Kasumi-1 (cell line): ENCODE results near the gene SNX5.

Source experiments
- DNase-seq, 2 experiments: peaks; one replicate each; lab custom pipeline; 2025; lab: John Stamatoyannopoulos, UW

Gene SNX5

DNA sequence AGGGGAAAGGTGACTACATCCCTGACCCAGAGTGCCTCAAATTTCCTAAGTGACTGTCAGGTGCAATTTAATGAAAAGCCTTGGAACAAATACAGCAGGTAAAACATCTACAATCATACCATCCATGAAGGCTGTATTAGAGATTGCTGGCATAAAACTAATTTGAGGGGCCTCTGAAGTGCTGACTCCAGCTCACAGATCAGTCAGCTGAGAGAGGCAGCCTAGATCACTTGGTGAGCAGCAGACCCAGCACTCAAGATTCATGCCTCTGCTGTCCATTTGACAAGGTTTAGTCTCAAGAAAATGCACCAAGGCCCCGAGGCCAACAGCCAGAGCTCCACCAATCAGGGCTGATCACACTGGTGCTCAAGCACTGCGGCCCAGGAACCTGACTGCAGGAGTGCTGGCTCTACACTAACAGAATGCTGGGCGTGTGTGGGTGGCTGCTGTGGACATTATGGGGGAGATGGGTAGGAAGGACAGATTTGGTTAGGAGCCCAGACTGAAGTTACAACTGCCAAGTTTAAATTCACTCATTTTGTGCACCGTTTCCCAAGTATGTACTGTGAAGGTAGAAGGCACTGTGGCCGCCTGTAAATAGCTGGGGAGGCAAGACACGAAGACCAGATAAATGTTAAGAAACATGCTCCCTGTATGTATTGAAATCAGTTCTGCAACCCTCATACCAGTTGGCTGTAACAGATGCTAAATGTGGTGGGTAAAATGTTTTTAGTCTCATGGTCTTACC is 28.2 kb downstream of the SNX5 start:
- DNase-seq, result no peak

DNA sequence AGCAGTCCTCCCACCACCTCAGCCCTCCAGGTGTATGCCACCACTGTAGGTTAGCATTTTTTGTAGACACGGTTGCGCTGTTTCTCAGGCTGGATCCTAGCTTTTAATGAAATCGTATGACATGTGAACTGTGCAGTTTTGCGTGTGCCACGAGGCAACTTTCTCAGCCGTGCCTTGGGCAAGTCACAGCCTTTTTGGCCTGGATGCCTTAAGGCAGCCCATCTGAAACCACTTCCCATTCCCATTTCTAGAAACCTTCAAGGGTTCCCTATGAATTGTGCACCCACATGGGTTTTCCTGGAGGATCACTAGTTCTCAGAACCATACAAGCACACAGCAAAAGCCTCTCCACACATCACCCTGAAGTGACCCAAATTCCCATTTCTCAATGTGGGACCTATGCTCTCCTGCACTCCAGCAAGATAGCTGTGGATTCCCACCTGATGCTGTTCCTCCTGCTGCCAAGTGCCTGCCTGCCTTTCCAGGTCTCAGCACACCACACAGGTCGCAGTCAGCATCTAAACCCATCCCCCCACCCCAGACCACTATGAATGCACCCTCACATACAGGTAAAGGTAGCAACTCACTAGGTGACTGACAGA is 28.9 kb downstream of the SNX5 start:
- DNase-seq, result no peak

DNA sequence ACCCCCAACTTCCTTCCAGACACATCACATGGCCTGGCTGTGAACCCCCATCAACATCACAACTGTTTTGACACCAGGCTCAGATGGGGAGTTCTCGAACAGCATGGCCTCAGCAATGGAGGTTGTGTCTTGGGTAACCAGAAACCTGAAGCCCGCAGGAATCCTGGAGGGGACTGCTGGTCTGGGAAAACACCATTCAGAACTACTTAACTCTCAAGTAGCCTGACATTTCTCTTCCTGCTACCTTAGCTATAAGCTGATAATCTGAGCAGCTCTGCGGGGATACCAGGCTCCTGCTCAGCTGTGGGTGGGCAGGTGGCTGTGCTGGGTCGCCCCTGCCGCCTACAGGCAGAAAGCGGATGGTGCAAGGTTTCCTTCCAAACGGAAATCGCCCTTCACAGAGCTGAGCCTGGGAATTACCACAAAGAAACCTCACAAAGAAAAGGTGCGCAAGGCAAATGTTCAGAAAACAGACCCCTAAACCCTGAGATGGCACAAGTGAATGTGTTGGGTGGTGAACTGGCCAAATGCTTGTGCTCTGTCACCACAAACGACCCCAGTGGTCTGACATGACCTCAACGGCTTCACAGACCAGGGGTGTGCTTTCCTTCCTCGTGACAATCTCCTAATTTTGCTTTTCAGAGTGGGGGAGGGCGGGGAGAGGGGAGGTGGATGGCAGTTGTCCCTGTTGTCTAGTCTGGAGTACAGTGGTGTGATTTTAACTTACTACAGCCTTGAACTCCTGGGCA is 29.5 kb downstream of the SNX5 start:
- DNase-seq, result peak; percentile 51

DNA sequence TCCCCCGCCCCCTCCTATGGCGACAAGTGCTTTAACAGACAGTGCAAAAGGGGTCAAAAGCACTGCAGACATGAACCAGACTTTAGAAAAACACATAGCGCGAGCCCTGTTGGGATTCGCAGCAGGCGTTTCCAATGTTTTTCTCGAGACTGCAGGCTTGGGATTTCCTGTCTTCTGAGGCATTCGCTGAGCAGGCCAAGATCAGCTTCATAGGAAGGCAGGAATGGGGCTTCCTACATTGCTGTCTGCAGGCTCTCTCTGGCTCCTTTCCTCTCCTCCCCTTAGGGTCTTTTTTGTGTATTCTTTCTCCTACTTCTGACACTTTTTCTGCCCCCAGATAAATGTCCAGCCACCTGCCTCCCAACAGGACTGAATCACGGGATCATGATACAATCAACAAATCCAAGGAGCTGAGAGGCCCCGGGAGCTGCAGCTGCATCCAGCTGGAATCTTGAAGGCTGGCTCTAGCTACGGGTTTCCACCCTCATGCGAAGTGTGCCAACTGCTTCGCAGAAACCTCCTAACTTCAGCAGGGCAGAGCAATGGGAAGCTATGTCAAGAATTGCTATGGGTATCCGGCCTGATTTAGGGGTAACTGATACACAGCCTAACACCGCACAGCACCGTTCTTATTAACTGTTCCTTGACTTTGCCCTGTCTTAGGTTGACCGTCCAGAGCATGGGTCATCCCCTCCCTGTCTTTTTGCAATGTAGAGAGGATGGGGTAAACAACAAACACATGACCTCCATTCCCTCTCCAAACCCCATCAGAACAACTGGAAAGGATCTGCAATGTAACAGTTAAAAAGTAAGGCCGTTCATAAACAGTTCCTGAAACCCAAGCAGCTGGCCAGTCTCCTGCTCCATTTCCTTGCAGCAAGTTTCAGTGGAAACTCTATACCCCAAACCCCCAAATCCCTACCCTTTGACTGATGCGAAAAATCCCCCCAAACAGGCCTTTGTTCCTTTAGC is 31.5 kb downstream of the SNX5 start:
- no peak for DNase-seq

DNA sequence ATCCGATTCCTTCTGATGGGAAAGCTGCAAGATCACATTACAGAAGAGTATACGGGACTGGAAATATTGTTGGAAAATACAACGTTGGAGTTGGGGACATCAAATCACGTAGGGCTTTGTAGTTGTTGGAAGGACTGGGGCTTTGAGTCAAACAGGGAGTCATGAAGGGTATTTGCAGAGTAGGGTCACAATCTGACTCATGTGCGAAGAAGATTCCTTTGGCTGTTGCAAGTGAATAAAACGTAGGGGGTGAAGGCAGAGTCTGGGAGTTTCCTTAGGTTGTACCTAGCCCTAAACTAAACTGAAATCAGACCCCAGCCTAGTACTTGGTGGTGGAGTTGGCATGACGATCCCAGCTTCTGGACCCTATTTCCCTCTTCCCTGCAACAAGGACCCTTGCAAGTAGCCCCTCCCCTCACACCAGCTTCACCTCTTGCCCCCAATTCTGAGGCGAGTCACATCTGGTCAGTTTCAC is 32.3 kb downstream of the SNX5 start:
- DNase-seq, result no peak

DNA sequence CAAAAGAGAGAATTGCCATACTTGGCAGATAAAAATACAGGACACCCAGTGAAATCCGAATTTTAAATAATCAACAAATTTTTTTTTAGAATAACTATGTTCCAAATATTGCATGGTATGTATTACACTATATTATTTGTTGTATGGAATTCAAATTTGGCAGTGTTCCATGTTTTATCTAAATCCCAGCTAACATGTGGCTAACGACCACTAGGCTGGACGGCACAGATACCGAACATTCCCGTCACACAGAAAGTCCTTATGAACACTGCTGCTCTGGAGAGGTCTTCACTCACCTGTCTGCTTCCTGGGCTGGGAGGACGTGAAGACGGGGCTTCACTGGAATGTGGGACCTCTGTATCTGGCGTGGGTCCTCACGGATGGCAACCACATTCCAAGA is 32.8 kb downstream of the SNX5 start:
- no peak for DNase-seq

DNA sequence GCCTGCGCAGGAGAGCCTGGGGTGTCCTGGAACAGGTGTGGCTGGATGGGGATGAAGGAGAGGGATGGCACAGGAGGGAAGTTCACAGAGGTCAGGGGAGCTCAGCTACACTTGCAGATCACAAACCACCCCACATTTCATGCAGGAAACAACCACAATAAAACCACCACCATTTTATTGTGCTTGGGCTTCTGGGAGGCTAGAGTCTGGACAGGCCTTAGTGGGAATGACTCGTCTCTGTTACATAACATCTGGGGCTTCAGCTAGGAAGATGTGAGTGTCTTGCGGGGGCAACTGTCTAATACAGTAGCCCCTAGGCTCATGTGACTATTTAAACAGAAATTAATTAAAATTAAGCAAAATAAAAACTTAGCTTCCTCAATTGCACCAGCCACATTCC is 33.4 kb downstream of the SNX5 start:
- no peak for DNase-seq

DNA sequence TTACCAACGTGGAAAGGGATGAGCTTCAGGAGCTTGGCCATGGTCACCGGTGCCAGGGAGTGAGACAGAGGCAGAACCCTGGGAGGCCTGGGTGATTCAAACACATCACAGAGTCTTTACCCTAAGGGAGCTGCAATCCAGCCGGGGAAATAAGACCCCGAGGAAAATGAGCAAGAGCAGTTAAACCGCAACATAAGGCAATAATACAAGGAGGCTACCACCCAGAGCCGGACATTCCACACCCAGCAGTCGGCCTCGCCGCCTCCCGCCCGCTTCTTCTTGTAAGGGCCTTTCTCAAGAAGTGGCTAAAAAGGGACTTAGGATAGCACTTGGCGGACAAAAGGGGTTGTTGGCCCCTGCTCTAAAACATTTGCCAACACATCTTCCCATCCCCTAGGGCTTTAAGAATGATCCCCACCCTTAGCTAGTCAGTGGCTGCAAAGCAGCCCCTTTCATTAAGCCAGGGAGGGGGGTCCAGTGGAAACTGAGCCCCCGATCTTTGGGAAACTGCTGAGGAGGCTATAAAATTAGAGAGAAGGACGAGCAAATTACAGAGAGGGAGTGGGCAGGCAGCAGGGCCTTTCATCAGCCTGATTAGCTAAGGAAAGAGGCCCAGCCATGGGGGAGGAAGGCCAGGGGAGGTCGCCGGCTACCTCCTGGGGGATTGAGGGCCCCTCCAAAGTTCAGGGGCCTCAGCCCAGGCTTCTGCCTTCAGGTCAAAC is 34.3 kb downstream of the SNX5 start:
- no peak for DNase-seq

DNA sequence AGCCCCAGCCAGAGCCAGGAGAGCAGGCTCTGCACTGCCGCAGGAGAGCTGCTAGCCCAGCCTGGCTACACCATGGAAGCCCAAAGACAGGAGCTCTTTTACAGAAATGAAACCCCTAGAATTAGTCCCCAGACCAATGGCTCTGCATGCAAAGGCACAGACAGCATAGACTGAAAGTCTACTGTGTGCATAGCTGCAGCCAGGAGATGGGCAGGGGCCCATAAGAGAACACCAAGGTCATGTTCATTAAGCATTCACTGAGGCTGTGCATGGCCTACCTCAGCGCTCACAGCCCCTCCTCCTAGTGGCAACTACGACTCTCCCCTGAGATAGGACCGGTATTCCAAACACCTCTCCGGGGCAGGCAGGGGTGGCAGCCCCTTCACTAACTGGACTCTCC is 34.9 kb downstream of the SNX5 start:
- DNase-seq, result no peak

DNA sequence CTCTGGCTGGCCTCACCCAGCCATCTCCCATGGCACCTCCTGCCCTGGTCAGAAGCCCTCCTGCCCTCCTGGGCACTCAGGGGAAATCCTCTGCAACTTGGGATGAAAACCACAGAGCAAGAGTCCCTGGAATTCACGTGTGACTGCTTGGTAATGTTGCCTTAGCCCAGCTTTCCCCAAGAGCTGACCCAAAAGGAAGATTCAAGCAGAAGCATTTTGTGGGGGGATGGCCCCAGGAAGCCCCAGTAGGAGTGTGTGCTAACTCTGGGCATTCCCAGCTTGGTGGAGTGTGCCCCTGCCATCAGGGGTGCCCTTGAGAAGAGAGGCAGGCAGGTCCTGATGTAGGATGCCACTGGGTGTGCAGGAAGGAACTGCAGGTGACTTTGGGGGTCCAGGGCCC is 35.5 kb downstream of the SNX5 start:
- no peak for DNase-seq

DNA sequence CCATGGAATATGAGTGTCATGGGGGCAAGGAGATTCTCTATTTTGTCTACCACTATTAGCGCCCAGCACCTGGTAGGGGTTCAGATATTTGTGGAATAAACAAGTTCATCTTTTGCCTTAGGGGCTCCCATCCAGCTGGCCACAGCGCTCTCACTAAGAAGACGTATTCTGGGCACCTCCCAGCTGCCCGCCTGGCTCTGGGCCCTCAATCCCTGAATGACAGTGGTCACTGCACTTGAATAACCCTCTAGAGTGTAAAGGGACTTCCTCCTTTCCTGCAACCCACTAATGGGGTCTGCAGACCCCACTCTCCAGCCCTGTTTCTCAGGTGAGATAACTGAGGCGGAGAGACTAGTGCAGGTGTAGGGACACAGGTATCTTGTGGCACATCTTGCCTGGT is 36.2 kb downstream of the SNX5 start:
- DNase-seq, result no peak

DNA sequence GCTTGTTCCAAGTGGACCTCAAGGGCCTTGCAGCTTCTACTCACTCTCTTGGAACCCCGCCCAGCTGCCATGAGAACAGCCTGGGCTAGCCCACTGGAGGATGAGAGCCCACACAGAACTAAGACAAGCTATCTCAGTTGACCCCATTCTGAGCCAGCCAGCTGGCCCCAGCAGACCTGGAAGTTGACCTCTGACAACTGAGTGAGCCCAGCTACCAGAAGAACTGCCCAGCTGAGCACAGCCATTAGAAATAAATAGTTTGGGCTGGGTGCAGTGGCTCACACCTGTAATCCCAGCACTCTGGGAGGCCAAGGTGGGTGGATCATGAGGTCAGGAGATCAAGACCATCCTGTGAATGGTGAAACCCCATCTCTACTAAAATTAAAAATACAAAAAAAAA is 37.1 kb downstream of the SNX5 start:
- no peak for DNase-seq

DNA sequence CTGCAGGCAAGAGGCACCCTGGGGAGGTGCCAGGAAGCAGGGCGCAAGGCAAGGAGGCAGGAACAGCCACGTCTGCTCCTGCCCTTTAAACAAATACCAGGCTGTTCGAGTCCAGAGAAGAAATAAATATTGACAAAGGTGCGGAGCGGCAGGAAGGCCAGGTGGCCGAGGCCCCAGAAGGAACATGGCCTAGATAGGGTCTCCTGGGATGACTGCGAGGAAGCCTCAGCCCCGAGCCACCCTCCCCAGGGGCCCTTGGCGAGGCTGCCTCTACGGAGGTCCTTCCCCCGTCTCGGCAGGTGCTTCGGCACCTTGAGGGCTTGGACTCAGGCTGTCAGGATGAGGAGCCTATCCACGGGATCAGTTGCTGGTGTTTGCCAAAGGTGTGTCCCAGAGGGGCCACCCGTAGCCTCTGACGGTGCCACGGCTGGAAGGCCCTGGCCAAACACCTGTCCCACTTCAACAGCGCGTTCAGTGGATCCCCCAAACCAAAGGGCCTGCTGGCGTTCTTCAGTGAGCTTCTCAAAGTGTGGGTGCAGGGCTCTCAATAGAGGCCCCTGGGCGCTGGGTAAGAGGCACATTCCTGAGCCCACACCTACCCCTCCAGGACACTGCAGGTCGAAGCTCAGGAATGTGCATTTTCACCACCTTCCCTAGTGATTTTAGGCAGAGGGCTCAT is 39.8 kb downstream of the SNX5 start:
- no peak for DNase-seq

DNA sequence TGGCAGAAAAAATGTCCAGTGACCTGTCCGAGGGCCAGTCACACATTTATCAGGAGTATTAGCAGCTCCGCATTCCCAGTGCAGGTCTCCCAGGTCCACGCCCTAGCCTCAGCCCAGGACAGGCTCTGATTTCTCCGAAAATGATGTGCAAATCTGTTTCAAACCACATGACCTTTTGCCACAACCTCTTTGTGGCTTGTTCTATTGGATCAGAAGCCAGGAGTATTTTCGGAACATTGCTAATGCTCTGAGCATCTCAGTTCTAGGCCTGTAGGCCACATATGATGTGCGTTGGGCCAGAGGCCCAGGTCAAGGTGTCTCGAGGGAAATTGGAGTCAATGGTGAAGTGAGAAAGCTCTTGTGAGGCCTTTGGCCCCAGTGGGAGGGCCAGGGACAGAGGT is 40.4 kb downstream of the SNX5 start:
- no peak for DNase-seq

DNA sequence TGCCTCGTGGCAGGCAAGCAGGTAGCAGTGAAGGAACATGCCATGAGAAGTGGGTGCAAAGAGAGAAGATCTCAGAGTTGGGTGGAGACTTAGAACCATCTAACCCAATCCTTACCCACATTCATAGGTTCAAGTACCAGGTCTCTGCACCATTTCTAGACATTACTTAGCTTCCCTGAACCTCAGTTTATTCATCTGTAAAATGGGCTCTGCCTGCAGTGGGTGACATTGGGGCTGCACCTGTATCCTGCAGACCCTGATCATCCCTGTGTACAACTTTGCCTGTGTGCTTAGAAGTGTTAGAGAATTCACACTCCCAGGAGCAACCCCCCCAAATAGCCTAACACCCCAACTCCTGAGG is 42.7 kb downstream of the SNX5 start:
- no peak for DNase-seq

DNA sequence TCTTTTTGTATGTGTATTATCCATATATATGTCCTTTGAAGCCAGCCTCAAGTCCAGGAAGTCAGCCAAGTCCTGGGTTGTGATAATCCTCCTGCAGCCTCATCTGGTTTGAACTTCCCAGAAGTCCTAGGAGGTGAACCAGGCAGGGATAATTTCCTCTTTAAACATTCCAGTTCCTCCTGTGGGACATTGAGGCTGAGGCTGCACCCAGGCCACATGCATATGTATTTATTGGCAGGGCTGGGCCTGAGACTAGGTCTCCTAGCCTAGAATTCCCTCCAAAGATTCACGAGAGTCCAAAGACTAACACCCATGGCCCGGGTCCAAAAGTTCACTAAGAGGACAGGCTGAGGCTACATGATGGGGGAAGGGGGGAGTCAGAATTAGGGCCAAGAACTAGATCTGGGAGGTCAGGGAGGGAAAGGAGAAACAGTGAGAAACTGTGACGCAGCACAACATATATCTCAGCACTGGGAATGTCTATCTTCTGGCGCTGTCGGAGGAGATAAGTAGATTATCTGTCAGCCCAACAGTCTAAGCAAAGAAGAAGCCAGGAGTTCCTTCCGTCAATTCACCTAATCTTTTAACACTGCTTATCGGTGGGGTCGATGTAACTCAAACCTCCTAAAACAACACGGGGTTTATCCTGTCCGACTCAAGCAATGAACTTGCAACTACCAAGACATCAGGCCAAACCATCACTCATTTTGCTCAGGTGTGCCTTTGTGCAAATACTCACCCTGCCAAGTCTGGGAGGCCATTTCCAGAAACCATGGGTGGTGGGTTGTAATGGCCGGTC is 43.3 kb downstream of the SNX5 start:
- DNase-seq, result no peak

DNA sequence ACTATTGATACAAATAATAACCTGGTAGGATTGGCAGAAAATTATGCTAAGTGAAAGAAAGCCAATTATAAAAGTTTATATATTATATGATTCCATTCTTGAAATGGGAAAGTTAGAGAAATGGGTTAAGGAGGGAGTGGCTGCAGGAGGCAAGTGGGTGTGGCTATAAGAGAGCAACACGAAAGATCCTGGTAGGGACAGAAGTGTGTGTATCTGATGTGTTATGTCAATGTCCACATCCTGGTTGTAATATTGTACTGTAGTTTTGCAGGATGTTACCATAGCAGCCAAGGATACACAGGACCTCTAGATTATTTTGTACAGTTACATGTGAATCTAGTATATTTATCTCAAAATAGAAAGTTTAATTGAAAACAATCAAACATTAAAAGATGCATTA is 46.8 kb downstream of the SNX5 start:
- DNase-seq, result no peak

DNA sequence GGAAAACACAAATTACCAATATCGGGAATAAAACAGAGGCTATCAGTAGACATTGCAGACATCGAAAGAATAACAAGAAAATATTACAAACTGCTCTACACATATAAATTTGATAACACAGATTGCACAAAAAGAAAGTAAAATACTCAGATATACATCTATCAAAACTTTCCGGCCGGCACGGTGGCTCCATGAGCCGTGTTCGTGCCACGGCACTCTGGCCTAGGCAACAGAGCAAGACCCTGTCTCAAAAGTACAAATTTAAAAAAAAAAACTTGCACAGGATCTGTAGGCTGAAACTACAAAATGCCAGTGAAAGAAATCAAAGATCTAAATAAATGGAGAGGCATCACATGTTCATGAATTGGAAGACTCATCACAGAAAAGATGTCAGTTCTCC is 49.4 kb downstream of the SNX5 start:
- DNase-seq, result no peak

DNA sequence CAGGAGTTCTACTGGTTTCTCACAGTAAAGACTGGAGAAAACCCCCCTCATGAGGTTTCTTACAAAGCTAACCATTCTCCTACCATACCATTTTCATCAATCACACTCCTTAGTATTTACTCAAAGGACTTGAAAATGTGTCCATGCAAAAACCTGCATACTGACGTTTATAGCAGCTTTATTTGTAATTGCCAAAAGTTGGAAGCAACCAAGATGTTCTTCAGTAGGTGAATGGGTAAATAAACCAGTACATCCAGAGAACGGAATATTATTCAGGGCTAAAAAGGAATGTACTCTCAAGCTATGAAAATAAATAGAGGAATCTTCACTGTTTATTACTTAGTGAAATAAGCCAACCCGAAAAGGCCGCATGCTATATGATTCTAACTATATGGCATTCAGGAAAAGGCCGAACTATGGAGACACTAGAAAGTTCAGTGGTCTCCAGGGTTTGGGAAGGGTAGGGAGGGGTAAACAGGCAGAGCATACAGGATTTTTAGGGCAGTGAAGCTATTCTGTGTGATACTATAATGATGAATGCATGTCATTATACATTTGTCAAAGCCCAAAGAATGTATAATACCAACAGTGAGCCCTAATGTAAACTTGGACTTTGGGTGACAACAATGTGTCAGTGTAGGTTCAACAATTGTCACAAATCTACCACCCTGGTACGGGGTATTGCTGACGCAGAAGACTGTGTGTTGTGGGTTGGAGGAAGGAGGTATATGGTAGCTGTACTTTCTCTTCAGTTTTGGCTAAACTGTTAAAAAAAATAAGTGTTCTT is 50.6 kb downstream of the SNX5 start:
- DNase-seq, result no peak
